Measurements from ENCODE around the gene MAP7.

DNA sequence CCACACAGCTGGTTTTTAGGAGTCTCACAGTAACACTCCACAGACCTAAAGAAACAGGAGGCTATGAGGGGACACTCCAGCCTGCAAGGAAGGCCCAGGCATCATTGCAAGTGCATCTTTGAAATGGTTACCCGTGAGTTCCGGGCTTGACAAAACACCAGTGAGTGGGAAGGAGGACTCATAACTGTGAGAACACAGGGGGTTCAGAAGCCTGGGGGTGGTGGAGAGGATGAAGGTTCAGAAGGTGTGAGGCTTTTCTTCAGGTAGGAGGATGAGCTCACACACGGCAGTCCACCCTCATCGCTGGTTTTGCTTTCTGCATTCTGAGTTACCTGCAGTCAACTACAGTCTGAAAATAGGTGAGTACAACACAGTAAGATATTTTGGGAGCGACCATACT is 39.9 kb downstream of the MAP7 start:
- TF ChIP-seq, protein P1, sequence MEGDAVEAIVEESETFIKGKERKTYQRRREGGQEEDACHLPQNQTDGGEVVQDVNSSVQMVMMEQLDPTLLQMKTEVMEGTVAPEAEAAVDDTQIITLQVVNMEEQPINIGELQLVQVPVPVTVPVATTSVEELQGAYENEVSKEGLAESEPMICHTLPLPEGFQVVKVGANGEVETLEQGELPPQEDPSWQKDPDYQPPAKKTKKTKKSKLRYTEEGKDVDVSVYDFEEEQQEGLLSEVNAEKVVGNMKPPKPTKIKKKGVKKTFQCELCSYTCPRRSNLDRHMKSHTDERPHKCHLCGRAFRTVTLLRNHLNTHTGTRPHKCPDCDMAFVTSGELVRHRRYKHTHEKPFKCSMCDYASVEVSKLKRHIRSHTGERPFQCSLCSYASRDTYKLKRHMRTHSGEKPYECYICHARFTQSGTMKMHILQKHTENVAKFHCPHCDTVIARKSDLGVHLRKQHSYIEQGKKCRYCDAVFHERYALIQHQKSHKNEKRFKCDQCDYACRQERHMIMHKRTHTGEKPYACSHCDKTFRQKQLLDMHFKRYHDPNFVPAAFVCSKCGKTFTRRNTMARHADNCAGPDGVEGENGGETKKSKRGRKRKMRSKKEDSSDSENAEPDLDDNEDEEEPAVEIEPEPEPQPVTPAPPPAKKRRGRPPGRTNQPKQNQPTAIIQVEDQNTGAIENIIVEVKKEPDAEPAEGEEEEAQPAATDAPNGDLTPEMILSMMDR (IDR thresholded peaks at IDR 0.05) = no peak
- no peak for TF ChIP-seq POLR2A (IDR thresholded peaks at IDR 0.05)

Measured in Peyer's patch (tissue), 4 donors.